ENCODE data around the gene SPTBN1.

GRCh38 chr2:54712516-54712915 lies 256.4 kb downstream of the SPTBN1 start:
- TF ChIP-seq POLR2AphosphoS5 (IDR thresholded peaks at IDR 0.05; ENCODE audit: low read depth) (no peak), EZH2 (IDR thresholded peaks at IDR 0.05; ENCODE audit: low read depth, unreplicated experiment) (no peak), CTCF (conservative IDR thresholded peaks at IDR 0.05; ENCODE audit: low read depth in 2 of 2) (no peak)

All from GM23338 (cell line).